A673 (cell line): ENCODE data around the gene STK17B. TPM values are rescaled to one million over a fixed set of nuclear protein-coding genes. Genes with fewer than 3 reads are reported as not detected.

Experiments used
- BruUV-seq: library from RNA; stranded (reverse); fragments of 400-500 nt; replicated peaks from 2 replicates; lab custom pipeline; 2021; lab: Mats Ljungman, UMichigan
- CTCF ChIA-PET: fragments of 300-600 bp; sonication (Branson Sonifier 250); formaldehyde crosslinking; loops from one replicate; lab custom pipeline; 2022; ENCODE audit warnings: antibody characterized with exemption; lab: Charles Lee
- POLR2A ChIA-PET: fragments of 300-600 bp; sonication (Branson Sonifier 250); formaldehyde crosslinking; loops from one replicate; lab custom pipeline; 2022; ENCODE audit warnings: antibody characterized with exemption; ENCODE audit not compliant: low non-redundant PET; lab: Charles Lee
- DNase-seq: peaks from one replicate; pipeline ENCODE4 v3.0.0-alpha.2; 2015; ENCODE audit warnings: low spot score
- H3K27ac ChIP-seq: fragments of 200-600 bp; sonication (generic); 2 replicates; pipeline ENCODE4 v1.5.1; 2016; ENCODE audit warnings: mixed run types, low read depth, mild to moderate bottlenecking, mixed read lengths, antibody characterized with exemption, low read length; ENCODE audit not compliant: poor library complexity, severe bottlenecking
- H3K27me3 ChIP-seq: fragments of 200-600 bp; sonication (generic); replicated peaks from 2 replicates; pipeline ENCODE4 v1.6.1; 2017; ENCODE audit warnings: mixed run types, low read depth, mild to moderate bottlenecking, mixed read lengths, antibody characterized with exemption, low read length; ENCODE audit not compliant: insufficient read depth, poor library complexity
- H3K36me3 ChIP-seq: fragments of 200-600 bp; sonication (generic); 2 replicates; pipeline ENCODE4 v1.6.1; 2016; ENCODE audit warnings: mixed run types, mild to moderate bottlenecking, mixed read lengths, antibody characterized with exemption, low read length; ENCODE audit not compliant: insufficient read depth, poor library complexity, severe bottlenecking
- H3K4me1 ChIP-seq: fragments of 200-600 bp; sonication (generic); 2 replicates; pipeline ENCODE4 v1.6.1; 2017; ENCODE audit warnings: mixed run types, mild to moderate bottlenecking, mixed read lengths, antibody characterized with exemption, low read length; ENCODE audit not compliant: insufficient read depth, poor library complexity, severe bottlenecking
- H3K4me3 ChIP-seq: fragments of 200-600 bp; sonication (generic); 2 replicates; pipeline ENCODE4 v1.5.1; 2016; ENCODE audit warnings: low read depth, mixed run types, mild to moderate bottlenecking, mixed read lengths, low read length; ENCODE audit not compliant: poor library complexity, severe bottlenecking
- H3K9me3 ChIP-seq: fragments of 200-600 bp; sonication (generic); 2 replicates; pipeline ENCODE4 v1.6.1; 2016; ENCODE audit warnings: mixed run types, low read depth, mild to moderate bottlenecking, mixed read lengths, antibody characterized with exemption, low read length; ENCODE audit not compliant: poor library complexity, severe bottlenecking
- EZH2 ChIP-seq: fragments of 200-600 bp; sonication (generic); IDR thresholded peaks from 2 replicates; pipeline ENCODE4 v1.6.1; 2017; ENCODE audit warnings: borderline replicate concordance, low read depth, mild to moderate bottlenecking, mixed read lengths, antibody characterized with exemption, low read length; ENCODE audit not compliant: poor library complexity, severe bottlenecking
- intact Hi-C: fragments of 100-400 bp; cut with micrococcal nuclease; formaldehyde crosslinking; loops from one replicate; pipeline ENCODE4 v1.10.0; 2022; ENCODE audit not compliant: unreplicated experiment
- total RNA-seq: library from RNA; stranded (reverse); gene quantifications from 2 replicates; pipeline ENCODE4 v1.2.3, GENCODE V29; 2021
- TF ChIP-seq, protein P1 (sequence below): fragments of 300-800, 200-600 bp; sonication (generic); conservative IDR thresholded peaks from 2 replicates; pipeline ENCODE4 v1.5.1; 2017; ENCODE audit warnings: low read depth, mild to moderate bottlenecking, antibody characterized with exemption, low read length, moderate library complexity, mixed read lengths

Gene STK17B
- total RNA-seq, 1 experiment from 2014 or later: 18.5 TPM

DNA sequence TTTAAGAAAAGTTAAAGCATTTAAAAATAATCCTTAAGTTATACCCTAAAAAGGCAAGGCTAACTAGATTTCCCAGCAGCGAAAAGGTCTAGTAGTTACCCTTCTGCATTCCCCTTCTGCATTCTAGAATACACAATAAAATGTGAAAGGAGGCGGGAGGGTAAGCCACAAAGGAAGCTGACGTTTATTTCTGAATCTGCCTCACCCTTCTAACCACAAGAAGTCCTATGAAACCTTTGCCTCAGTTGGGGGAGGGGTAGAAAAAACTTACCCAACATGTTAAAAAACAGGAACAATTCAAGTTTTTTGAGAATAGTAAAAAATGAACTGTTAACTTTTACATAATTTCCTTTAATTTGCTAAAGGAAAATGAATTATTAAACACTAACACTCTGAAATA is 11.3 kb downstream of the STK17B start:
- Histone ChIP-seq H3K4me3 (no peak overlapping the region), H3K36me3 (peaks cover 15% of the 10 kb centered on the region), H3K27me3 (no peaks in the 10 kb centered on the region), H3K27ac (no peak overlapping the region), H3K9me3 (no peaks in the 10 kb centered on the region), H3K4me1 (peaks cover 12% of the 10 kb centered on the region)
- POLR2A ChIA-PET: no interaction called here
- CTCF ChIA-PET: no interaction called here
- TF ChIP-seq EZH2: no peak
- TF ChIP-seq, protein P1, sequence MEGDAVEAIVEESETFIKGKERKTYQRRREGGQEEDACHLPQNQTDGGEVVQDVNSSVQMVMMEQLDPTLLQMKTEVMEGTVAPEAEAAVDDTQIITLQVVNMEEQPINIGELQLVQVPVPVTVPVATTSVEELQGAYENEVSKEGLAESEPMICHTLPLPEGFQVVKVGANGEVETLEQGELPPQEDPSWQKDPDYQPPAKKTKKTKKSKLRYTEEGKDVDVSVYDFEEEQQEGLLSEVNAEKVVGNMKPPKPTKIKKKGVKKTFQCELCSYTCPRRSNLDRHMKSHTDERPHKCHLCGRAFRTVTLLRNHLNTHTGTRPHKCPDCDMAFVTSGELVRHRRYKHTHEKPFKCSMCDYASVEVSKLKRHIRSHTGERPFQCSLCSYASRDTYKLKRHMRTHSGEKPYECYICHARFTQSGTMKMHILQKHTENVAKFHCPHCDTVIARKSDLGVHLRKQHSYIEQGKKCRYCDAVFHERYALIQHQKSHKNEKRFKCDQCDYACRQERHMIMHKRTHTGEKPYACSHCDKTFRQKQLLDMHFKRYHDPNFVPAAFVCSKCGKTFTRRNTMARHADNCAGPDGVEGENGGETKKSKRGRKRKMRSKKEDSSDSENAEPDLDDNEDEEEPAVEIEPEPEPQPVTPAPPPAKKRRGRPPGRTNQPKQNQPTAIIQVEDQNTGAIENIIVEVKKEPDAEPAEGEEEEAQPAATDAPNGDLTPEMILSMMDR: no peak
- peak; percentile 75 for DNase-seq
- intact Hi-C loops: loop anchor here (10.0 kb wide), 1 partner anchor 175 kb away; no protein-coding TSS in a partner anchor
- BruUV-seq: no TSS peak

DNA sequence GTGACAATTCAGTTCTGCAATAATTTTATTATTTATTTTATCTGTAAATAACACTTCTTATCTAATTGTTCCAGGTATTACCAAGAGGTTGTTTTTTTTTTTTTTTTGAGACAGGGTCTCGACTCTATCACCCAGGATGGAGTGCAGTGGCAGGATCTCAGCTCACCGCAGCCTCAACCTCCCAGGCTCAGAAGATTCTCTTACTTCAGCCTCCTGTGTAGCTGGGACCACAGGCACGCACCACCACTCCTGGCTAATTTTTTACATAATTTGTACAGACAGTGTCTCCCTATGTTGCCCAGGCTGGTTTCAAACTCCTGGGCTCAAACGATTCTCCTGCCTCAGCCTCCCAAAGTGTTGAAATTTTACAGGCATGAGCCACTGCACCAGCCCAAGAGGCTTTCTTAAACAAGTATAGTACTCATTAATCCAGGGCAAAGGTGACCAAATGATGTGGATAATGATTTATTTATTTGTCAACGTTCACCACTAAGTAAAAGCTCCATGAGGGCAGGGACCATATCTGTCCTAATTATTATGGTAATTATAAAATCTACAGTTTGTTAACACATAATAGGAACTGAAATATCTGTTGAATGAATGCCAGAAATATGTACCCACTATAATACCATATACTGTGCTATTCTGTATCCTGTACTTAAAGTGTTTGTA is 12.0 kb downstream of the STK17B start:
- ChIA-PET POLR2A (no interaction called here), CTCF (no interaction called here)
- H3K4me3 ChIP-seq: no peak overlapping the region
- no peak for DNase-seq
- no peaks in the 10 kb centered on the region for H3K27me3 ChIP-seq
- no TSS peak for BruUV-seq
- H3K4me1 ChIP-seq: peaks cover 12% of the 10 kb centered on the region
- intact Hi-C loops: no loop called here
- H3K36me3 ChIP-seq: peaks cover 15% of the 10 kb centered on the region
- no peaks in the 10 kb centered on the region for H3K9me3 ChIP-seq
- H3K27ac ChIP-seq: no peak overlapping the region
- no peak for TF ChIP-seq EZH2
- TF ChIP-seq, protein P1: no peak

GRCh38 chr2:196155575-196155974 is 15.8 kb downstream of the STK17B start:
- intact Hi-C loops: no loop called here
- Histone ChIP-seq H3K36me3 (peaks cover 15% of the 10 kb centered on the region), H3K27ac (no peak overlapping the region), H3K9me3 (no peaks in the 10 kb centered on the region), H3K27me3 (no peaks in the 10 kb centered on the region), H3K4me3 (no peak overlapping the region), H3K4me1 (peaks cover 9% of the 10 kb centered on the region)
- CTCF ChIA-PET: no interaction called here
- POLR2A ChIA-PET: no interaction called here
- BruUV-seq: no TSS peak
- TF ChIP-seq EZH2: no peak
- TF ChIP-seq, protein P1: no peak
- DNase-seq: no peak
